Neural cell (in vitro differentiated cells): ENCODE data around the gene PDGFA. TPM values are rescaled to one million over a fixed set of nuclear protein-coding genes. Genes with fewer than 3 reads are reported as not detected.
"Not testable (repeated sequence)": the region's sequence is repeated elsewhere in the genome, so short reads cannot be mapped to it uniquely, and the experiment has no call there.

Experiments
- H2AFZ ChIP-seq: fragments of 200-600, 300-800 bp; sonication (generic), shearing (Covaris generic); 2 replicates; pipeline ENCODE4 v1.6.0; 2014; ENCODE audit warnings: low read depth, mild to moderate bottlenecking, antibody characterized with exemption, low read length, moderate library complexity
- H3F3A ChIP-seq: fragments of 200-600 bp; shearing (Covaris generic); 2 replicates; pipeline ENCODE4 v1.6.1; 2016; ENCODE audit warnings: mild to moderate bottlenecking, moderate library complexity, mixed read lengths, antibody characterized with exemption, low read length; ENCODE audit not compliant: insufficient read depth, poor library complexity, severe bottlenecking
- H3K27ac ChIP-seq: fragments of 200-600, 300-800 bp; sonication (generic), shearing (Covaris generic); 2 replicates; pipeline ENCODE4 v1.5.1; 2014; ENCODE audit warnings: mild to moderate bottlenecking, low read length, moderate library complexity
- H3K27me3 ChIP-seq: fragments of 300-800, 200-600 bp; sonication (generic), shearing (Covaris generic); 2 replicates; pipeline ENCODE4 v1.6.0; 2014; ENCODE audit warnings: mild to moderate bottlenecking, low read depth, low read length, moderate library complexity; ENCODE audit not compliant: insufficient read depth
- H3K36me3 ChIP-seq: fragments of 300-800, 200-600 bp; sonication (generic), shearing (Covaris generic); 2 replicates; pipeline ENCODE4 v1.5.1; 2014; ENCODE audit warnings: mild to moderate bottlenecking, antibody characterized with exemption, low read length, moderate library complexity; ENCODE audit not compliant: insufficient read depth
- H3K4me2 ChIP-seq: fragments of 300-800, 200-600 bp; sonication (generic), shearing (Covaris generic); 2 replicates; pipeline ENCODE4 v1.6.0; 2014; ENCODE audit warnings: mild to moderate bottlenecking, low read length
- H3K4me3 ChIP-seq: fragments of 300-800, 200-600 bp; sonication (generic), shearing (Covaris generic); 2 replicates; pipeline ENCODE4 v1.5.1; 2014; ENCODE audit warnings: mild to moderate bottlenecking, low read length, moderate library complexity
- H3K79me2 ChIP-seq: fragments of 200-600 bp; shearing (Covaris generic); replicated peaks from 2 replicates; pipeline ENCODE4 v1.6.0; 2014; ENCODE audit warnings: mild to moderate bottlenecking, low read length, moderate library complexity; ENCODE audit not compliant: insufficient read depth
- H3K9ac ChIP-seq: fragments of 300-800, 200-600 bp; sonication (generic), shearing (Covaris generic); 2 replicates; pipeline ENCODE4 v1.6.1; 2016; ENCODE audit warnings: mild to moderate bottlenecking, low read length, mixed read lengths
- H3K9me2 ChIP-seq: fragments of 200-600 bp; shearing (Covaris generic); 2 replicates; pipeline ENCODE4 v1.6.1; 2016; ENCODE audit warnings: mild to moderate bottlenecking, low read length, mixed read lengths; ENCODE audit not compliant: insufficient read depth
- H3K9me3 ChIP-seq: fragments of 200-600, 300-800 bp; sonication (generic), shearing (Covaris generic); 2 replicates; pipeline ENCODE4 v1.6.1; 2016; ENCODE audit warnings: mild to moderate bottlenecking, mixed run types, low read length, moderate library complexity, mixed read lengths
- H4K20me1 ChIP-seq: fragments of 200-600 bp; shearing (Covaris generic); 2 replicates; pipeline ENCODE4 v1.6.1; 2016; ENCODE audit warnings: mild to moderate bottlenecking, mixed run types; ENCODE audit not compliant: insufficient read depth
- EP300 ChIP-seq: fragments of 450-650 bp; conservative IDR thresholded peaks from 2 replicates; pipeline ENCODE4 v1.6.1; 2014; ENCODE audit warnings: antibody characterized with exemption, mild to moderate bottlenecking, moderate library complexity; ENCODE audit not compliant: poor library complexity, severe bottlenecking
- EZH2 ChIP-seq: fragments of 200-600, 300-800 bp; shearing (Covaris generic), sonication (generic); IDR thresholded peaks from 2 replicates; pipeline ENCODE4 v1.6.1; 2014; ENCODE audit warnings: antibody characterized with exemption, low read length, borderline replicate concordance, mild to moderate bottlenecking; ENCODE audit not compliant: insufficient read depth, poor library complexity, severe bottlenecking
- MXI1 ChIP-seq: fragments of 450-650 bp; conservative IDR thresholded peaks from 2 replicates; pipeline ENCODE4 v1.6.1; 2014; ENCODE audit warnings: antibody characterized with exemption, mild to moderate bottlenecking; ENCODE audit not compliant: poor library complexity, severe bottlenecking
- POLR2AphosphoS5 ChIP-seq: IDR thresholded peaks from 2 replicates; pipeline ENCODE4 v1.6.1; 2012
- RAD21 ChIP-seq: fragments of 450-650 bp; conservative IDR thresholded peaks from 2 replicates; pipeline ENCODE4 v1.6.1; 2014; ENCODE audit warnings: antibody characterized with exemption, mild to moderate bottlenecking, moderate library complexity
- SMC3 ChIP-seq: fragments of 450-650 bp; conservative IDR thresholded peaks from 2 replicates; pipeline ENCODE4 v1.6.1; 2014; ENCODE audit warnings: antibody characterized with exemption, mild to moderate bottlenecking, moderate library complexity; ENCODE audit not compliant: poor library complexity
- TAF1 ChIP-seq: IDR thresholded peaks from 2 replicates; pipeline ENCODE4 v1.6.1; 2012; ENCODE audit warnings: low read depth
- polyA plus RNA-seq: library from polyadenylated mRNA; depleted of rRNA; stranded (reverse); fragments of >200 nt; gene quantifications from 2 replicates; pipeline ENCODE4 v1.2.3, GENCODE V29; 2014
- TF ChIP-seq, protein P1 (sequence below): fragments of 450-650 bp; IDR thresholded peaks from 2 replicates; pipeline ENCODE4 v1.5.1; 2014; ENCODE audit warnings: antibody characterized with exemption, mild to moderate bottlenecking, moderate library complexity; ENCODE audit not compliant: poor library complexity, severe bottlenecking
- TF ChIP-seq, protein P2 (sequence below): IDR thresholded peaks from 2 replicates; pipeline ENCODE4 v1.6.1; 2012; ENCODE audit warnings: borderline replicate concordance

Gene PDGFA
- polyA plus RNA-seq, 1 donor from 2014 or later: 4.1 TPM

DNA sequence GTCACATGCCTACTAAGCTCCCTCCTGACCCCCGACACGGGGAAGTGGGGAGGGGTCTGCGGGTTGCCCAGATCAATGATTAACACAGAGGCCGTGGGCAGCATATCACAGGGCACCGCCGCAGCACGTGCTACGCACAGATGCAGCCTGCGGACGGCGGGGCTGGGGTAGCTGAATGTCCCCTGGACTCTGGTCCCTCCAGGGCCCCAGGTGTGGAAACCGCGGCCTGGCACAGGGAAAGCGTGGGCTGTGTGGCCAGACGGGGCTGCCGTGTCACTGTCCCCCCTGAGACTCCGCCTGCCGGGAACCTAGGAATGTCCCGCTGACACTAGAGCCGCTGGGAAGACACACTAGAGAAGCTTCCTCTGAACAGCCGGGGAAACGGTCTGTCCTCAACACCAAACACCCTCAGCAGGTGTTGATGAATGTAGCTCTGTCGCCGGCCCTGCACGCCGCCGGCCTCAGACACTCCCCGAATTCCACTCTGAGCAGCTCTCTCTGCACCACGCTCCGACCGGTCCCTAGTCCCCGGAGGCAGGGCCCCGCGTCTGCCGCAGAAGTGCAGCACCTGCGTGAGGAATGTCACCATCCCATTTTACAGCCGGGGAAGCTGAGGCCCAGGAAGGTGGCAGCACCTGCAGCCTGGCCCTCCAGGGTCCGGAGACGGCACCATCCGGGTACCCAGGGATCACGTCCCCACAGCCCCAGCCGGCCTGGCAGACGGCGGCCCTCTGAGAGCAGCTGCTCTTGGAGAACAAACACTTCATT is 33.4 kb upstream of the PDGFA start:
- no peak for TF ChIP-seq POLR2AphosphoS5
- no peak for TF ChIP-seq MXI1
- TF ChIP-seq EZH2: no peak
- TF ChIP-seq, protein P1, sequence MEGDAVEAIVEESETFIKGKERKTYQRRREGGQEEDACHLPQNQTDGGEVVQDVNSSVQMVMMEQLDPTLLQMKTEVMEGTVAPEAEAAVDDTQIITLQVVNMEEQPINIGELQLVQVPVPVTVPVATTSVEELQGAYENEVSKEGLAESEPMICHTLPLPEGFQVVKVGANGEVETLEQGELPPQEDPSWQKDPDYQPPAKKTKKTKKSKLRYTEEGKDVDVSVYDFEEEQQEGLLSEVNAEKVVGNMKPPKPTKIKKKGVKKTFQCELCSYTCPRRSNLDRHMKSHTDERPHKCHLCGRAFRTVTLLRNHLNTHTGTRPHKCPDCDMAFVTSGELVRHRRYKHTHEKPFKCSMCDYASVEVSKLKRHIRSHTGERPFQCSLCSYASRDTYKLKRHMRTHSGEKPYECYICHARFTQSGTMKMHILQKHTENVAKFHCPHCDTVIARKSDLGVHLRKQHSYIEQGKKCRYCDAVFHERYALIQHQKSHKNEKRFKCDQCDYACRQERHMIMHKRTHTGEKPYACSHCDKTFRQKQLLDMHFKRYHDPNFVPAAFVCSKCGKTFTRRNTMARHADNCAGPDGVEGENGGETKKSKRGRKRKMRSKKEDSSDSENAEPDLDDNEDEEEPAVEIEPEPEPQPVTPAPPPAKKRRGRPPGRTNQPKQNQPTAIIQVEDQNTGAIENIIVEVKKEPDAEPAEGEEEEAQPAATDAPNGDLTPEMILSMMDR: no peak
- TF ChIP-seq, protein P2, sequence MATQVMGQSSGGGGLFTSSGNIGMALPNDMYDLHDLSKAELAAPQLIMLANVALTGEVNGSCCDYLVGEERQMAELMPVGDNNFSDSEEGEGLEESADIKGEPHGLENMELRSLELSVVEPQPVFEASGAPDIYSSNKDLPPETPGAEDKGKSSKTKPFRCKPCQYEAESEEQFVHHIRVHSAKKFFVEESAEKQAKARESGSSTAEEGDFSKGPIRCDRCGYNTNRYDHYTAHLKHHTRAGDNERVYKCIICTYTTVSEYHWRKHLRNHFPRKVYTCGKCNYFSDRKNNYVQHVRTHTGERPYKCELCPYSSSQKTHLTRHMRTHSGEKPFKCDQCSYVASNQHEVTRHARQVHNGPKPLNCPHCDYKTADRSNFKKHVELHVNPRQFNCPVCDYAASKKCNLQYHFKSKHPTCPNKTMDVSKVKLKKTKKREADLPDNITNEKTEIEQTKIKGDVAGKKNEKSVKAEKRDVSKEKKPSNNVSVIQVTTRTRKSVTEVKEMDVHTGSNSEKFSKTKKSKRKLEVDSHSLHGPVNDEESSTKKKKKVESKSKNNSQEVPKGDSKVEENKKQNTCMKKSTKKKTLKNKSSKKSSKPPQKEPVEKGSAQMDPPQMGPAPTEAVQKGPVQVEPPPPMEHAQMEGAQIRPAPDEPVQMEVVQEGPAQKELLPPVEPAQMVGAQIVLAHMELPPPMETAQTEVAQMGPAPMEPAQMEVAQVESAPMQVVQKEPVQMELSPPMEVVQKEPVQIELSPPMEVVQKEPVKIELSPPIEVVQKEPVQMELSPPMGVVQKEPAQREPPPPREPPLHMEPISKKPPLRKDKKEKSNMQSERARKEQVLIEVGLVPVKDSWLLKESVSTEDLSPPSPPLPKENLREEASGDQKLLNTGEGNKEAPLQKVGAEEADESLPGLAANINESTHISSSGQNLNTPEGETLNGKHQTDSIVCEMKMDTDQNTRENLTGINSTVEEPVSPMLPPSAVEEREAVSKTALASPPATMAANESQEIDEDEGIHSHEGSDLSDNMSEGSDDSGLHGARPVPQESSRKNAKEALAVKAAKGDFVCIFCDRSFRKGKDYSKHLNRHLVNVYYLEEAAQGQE: no peak
- TF ChIP-seq TAF1: no peak
- TF ChIP-seq SMC3: no peak
- no peak for TF ChIP-seq RAD21
- TF ChIP-seq EP300: no peak
- Histone ChIP-seq H4K20me1 (no peaks in the 10 kb centered on the region), H3F3A (no peaks in the 10 kb centered on the region), H2AFZ (no peak overlapping the region), H3K27ac (no peak overlapping the region), H3K4me3 (no peak overlapping the region), H3K27me3 (no peaks in the 10 kb centered on the region), H3K4me2 (no peak overlapping the region), H3K79me2 (no peaks in the 10 kb centered on the region), H3K36me3 (no peaks in the 10 kb centered on the region), H3K9me3 (peaks cover 3% of the 10 kb centered on the region), H3K9ac (no peak overlapping the region), H3K9me2 (no peaks in the 10 kb centered on the region)

DNA sequence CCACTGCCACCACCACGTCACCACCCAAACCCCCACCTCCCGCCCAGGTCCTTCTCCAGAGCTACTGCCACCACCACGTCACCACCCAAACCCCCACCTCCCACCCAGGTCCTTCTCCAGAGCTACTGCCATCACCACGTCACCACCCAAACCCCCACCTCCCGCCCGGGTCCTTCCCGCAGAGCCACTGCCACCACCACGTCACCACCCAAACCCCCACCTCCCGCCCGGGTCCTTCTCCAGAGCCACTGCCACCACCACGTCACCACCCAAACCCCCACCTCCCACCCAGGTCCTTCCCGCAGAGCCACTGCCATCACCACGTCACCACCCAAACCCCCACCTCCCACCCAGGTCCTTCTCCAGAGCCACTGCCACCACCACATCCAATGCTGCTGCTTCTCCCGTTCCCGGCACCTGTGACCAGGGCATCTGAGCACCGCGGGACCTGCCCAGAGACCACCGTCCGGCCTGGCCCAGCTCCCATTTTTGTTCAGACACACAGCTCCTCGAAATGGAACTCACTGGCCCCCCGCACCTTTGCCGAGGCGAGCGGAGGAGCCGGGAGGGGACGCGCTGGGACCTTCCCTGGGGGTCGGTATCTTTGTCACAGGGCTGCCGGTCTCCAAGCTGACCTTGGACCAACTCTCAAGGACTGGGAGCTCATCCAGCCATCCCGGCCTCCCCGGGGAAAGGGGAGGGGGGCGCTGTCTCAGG is 32.7 kb upstream of the PDGFA start:
- H4K20me1 ChIP-seq, H3K9me3 ChIP-seq, H3K36me3 ChIP-seq, H3K27ac ChIP-seq, H3K9me2 ChIP-seq, H3K4me3 ChIP-seq, H3F3A ChIP-seq, H3K9ac ChIP-seq, H2AFZ ChIP-seq, H3K4me2 ChIP-seq, H3K79me2 ChIP-seq, H3K27me3 ChIP-seq: not testable (repeated sequence)

DNA sequence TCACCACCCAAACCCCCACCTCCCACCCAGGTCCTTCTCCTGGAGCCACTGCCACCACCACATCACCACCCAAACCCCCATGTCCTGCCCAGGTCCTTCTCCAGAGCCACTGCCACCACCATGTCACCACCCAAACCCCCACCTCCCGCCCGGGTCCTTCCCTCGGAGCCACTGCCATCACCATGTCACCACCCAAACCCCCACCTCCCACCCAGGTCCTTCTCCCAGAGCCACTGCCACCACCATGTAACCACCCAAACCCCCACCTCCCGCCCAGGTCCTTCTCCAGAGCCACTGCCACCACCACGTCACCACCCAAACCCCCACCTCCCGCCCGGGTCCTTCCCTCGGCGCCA is 31.9 kb upstream of the PDGFA start:
- not testable (repeated sequence) for H3K9me3 ChIP-seq, H3K27ac ChIP-seq, H2AFZ ChIP-seq, H3K9me2 ChIP-seq, H3K27me3 ChIP-seq, H3K9ac ChIP-seq, H4K20me1 ChIP-seq, H3K4me3 ChIP-seq, H3K4me2 ChIP-seq, H3K36me3 ChIP-seq, H3F3A ChIP-seq, H3K79me2 ChIP-seq
